ENCODE measurements around the gene SLC25A30.
"Not testable (repeated sequence)": the region's sequence is repeated elsewhere in the genome, so short reads cannot be mapped to it uniquely, and the experiment has no call there.

Gene SLC25A30

DNA sequence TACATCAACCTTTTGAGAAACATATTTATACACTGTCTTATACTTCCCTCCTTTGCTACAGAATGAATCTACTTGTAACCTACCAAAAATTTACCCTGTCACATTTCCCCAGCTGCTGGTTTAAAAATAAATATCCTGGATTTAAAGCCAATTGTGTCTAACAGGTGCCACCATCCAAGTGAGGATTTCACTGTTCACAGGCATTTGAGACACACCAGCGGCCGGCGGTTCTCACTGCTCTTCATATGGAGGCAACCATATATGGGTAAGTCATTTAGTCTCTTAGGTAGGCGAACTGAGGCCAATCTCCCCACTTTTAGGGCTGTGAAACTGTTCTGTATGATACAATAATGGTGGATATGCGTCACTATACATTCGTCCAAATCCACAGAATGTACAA, 26.2 kb downstream of the SLC25A30 start:
- no peak for DNase-seq (ENCODE audit: low spot score)

DNA sequence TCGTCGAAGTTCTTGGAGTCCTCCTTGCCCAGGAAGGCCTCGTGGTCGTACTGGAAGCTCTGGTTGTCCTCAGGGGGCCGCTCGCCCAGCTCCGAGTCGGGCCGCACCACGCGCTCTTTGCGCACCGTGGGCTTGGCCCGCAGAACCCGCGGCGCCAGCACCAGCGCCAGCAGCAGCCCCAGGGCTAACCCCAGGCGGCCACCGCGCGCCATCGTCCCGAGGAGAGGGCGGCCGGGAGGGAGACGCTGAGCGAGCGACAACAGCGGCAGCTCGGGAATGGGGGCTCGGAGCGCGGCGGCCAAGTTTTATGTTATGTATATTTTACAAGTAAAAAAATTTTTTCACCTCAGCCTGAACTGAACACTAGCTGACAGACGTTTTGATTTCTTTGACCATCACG, 27.0 kb downstream of the SLC25A30 start:
- not testable (repeated sequence) for DNase-seq (ENCODE audit: low spot score)

DNA sequence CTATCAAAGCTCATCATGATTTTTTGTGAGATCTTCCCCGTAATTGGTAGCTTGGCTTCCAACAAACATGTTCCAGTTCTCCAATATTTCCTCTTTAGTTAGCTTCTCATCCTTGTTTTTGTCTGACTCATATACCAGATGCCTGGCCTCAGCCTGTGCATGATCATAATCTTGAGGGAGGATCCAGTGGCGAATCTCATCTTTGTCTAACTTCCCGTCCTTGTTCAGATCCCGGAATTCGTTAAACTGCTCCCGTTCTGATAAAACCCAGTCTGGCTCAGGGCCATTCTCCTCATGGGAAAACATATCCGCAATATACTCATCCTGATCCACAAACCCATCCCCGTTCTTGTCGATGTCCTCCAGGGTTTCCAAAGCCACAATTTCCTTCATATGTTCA, 27.8 kb downstream of the SLC25A30 start:
- not testable (repeated sequence) for DNase-seq (ENCODE audit: low spot score)

DNA sequence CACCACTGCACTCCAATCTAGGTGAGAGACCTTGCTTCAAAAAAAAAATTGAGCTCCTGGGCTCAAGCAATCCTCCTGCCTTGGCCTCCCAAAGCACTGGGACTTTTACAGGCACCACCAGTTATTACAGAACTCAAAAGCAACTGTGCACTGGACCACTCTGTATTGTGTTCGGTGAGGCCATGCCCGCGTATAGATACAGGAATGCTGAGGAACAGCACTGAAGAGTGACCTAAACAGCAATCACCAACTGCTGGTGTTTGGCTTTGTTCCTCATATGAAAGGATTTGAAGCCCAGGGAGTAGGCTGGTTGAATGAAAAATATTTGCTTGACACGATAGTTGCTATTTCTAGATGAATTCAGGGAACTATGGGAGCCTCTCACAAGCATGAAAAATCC, 29.5 kb downstream of the SLC25A30 start:
- no peak for DNase-seq (ENCODE audit: low spot score)

DNA sequence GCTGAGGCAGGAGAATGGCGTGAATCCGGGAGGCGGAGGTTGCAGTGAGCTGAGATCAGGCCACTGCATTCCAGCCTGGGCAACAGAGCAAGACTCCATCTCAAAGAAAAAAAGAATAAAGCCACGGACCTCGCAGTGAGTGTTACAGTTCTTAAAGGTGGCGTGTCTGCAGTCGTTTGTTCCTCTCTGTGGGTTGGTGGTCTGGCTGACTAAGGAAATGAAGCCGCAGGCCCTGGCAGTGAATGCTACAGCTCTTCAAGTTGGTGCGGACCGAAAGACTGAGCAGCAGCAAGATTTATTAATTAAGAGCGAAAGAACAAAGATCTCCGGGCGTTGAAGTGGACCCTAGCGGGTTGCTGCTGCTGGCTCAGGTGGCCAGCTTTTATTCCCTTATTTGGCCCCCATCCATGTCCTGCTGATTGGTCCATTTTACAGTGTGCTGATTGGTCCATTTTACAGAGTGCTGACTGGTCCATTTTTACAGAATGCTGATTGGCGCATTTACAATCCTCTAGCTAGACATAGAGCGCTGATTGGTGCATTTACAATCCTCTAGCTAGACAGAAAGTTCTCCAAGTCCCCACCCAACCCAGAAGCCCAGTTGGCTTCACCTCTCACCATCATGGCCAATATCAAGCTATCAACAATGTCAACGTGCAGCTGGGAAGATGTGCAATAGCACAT, 31.1 kb downstream of the SLC25A30 start:
- DNase-seq (ENCODE audit: low spot score), result not testable (repeated sequence)

DNA sequence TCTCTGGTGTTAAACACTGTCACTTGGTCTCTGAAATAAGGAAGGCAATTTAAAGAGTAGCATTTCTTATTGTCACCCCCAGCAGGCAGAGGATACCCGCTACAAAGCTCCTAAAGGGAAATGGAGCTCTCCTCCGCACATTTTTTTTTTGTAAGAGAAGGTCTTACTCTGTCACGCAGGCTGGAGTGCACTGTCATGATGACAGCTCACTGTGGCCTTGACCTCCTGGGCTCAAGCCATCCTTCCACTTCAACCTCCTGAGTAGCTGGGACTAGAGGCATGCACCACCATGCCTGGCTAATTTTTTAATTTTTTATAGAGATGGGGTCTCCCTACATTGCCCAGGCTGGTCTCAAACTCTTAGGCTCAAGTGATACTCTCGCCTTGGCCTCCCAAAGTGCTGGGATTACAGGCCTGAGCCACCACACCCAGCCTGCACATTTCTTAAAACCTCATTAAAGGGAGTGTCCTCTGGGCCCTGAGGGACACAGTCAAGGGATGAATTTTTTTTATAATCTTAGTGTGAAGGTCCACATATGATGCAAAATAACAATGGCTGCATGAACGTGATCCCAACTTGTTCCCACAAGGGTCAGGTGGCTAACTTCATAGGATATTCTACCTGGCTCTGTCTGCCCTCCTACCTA, 32.1 kb downstream of the SLC25A30 start:
- no peak for DNase-seq (ENCODE audit: low spot score)

DNA sequence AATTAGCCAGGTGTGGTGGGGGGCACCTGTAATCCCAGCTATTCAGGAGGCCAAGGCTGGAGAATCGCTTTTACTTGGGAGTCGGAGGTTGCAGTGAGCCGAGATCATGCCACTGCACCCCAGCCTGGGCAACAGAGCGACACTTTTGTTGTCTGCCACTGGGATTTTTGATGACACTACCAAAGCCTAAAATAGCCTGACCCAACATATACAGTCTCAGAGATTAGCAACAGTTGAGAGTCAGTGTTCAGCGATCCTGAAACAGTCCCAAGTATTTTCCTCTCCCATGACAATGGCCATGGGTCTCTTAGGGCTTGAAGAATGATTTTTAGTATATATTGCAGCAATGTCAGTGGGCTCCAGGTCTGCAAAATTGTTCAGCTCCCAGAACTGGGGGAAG, 32.9 kb downstream of the SLC25A30 start:
- no peak for DNase-seq (ENCODE audit: low spot score)

DNA sequence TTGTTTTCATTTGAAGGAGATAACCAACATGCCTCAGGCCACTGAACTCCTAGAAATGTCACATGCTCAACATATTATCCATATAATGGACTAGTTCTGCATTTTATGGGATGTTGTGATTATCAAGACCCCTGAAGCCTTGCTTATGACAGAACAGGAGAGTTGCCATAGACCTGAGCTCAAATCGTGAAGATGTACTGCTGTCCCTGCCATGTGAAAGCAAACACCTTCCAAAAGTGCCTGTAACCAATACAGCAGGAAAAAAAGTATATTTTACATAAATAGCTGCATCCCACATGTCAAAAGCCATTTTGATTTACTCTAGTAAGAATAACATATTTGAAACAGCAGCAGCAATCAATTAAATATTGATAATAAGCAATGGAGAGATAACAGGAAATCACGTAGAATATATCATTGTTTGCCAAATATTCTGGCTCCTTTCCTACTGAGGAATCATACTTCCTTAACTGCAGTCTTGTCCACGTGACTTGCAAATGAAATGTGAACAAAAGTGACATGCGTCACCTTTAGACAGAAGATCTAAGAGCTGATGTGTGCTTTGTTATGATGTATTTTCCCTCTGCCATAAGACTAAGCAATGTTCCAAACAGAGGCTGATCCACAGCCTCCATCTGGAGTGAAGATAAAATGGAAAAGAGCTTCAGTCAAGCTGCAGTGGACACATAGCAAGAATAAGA, 33.5 kb downstream of the SLC25A30 start:
- DNase-seq (ENCODE audit: low spot score), result no peak

DNA sequence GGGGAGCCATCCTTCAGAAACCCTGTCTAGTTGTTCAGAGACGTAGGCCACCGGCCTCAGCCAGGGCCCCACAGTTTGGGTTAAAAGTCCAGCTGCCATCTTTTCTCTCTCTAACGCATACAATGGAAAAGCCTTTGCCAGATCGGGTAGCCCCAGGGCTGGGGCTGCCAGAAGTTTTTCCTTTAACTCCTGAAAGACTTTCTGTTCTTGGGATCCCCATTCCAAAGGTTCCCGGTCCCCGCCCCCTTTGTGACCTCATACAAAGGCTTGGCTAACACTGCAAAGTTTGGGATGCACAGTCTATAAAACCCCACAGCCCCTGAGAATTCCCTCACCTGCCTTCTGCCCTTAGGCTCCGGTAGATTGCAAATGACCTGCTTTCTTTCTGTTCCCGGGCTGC, 35.4 kb downstream of the SLC25A30 start:
- not testable (repeated sequence) for DNase-seq (ENCODE audit: low spot score)

DNA sequence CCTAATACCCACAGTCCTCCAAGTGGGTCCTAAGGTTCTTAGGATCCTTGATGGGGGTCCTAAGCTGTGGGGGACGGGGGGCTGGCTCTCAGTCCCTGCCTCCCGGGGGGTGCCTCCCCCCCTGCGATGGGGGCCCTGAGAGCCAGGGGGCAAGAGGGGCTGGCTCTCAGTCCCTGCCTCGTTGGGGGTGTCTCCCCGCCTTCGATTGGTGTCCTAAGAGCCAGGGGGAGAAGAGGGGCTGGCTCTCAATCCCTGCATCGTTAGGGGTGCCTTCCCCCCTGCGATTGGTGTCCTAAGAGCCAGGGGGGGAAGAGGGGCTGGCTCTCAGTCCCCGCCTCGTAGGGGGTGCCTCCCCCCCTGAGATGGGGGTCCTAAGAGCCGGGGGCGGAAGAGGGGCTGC, 37.0 kb downstream of the SLC25A30 start:
- no peak for DNase-seq (ENCODE audit: low spot score)

DNA sequence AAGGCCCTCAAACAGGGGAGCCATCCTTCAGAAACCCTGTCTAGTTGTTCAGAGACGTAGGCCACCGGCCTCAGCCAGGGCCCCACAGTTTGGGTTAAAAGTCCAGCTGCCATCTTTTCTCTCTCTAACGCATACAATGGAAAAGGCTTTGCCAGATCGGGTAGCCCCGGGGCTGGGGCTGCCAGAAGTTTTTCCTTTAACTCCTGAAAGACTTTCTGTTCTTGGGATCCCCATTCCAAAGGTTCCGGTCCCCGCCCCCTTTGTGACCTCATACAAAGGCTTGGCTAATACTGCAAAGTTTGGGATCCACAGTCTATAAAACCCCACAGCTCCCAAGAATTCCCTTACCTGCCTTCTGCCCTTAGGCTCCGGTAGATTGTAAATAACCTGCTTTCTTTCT, 37.5 kb downstream of the SLC25A30 start:
- not testable (repeated sequence) for DNase-seq (ENCODE audit: low spot score)

DNA sequence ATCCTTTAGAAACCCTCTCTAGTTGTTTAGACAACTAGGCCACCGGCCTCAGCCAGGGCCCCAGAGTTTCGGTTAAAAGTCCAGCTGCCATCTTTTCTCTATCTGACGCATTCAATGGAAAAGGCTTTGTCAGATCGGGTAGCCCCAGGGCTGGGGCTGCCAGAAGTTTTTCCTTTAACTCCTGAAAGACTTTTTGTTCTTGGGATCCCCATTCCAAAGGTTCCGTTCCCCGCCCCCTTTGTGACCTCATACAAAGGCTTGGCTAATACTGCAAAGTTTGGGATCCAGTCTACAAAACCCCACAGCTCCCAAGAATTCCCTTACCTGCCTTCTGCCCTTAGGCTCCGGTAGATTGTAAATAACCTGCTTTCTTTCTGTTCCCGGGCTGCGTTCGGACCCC, 38.7 kb downstream of the SLC25A30 start:
- DNase-seq (ENCODE audit: low spot score), result not testable (repeated sequence)

DNA sequence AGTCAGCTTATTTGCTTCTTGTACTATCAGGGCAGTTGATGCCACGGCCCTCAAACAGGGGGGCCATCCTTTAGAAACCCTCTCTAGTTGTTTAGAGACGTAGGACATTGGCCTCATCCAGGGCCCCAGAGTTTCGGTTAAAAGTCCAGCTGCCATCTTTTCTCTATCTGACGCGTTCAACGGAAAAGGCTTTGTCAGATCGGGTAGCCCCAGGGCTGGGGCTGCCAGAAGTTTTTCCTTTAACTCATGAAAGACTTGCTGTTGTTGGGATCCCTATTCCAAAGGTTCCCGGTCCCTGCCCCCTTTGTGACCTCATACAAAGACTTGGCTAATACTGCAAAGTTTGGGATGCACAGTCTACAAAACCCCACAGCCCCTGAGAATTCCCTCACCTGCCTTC, 39.4 kb downstream of the SLC25A30 start:
- not testable (repeated sequence) for DNase-seq (ENCODE audit: low spot score)

DNA sequence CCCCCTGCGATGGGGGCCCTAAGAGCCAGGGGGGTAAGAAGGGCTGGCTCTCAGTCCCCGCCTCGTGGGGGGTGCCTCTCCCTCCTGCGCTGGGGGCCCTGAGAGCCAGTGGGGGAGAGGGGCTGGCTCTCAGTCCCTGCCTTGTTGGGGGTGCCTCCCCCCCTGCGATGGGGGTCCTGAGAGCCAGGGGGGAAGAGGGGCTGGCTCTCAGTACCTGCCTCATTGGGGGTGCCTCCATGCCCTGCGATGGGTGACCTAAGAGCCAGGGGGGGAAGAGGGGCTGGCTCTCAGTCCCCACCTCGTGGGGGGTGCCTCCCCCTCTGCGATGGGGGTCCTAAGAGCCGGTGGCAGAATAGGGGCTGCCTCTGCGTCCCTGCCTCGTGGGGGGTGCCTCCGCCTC, 40.9 kb downstream of the SLC25A30 start:
- DNase-seq (ENCODE audit: low spot score), result not testable (repeated sequence)

DNA sequence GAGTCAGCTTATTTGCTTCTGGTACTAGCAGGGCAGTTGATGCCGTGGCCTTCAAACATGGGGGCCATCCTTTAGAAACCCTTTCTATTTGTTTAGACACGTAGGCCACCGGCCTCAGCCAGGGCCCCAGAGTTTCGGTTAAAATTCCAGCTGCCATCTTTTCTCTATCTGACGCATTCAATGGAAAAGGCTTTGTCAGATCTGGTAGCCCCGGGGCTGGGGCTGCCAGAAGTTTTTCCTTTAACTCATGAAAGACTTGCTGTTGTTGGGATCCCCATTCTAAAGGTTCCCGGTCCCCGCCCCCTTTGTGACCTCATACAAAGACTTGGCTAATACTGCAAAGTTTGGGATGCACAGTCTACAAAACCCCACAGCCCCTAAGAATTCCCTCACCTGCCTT, 41.5 kb downstream of the SLC25A30 start:
- not testable (repeated sequence) for DNase-seq (ENCODE audit: low spot score)

DNA sequence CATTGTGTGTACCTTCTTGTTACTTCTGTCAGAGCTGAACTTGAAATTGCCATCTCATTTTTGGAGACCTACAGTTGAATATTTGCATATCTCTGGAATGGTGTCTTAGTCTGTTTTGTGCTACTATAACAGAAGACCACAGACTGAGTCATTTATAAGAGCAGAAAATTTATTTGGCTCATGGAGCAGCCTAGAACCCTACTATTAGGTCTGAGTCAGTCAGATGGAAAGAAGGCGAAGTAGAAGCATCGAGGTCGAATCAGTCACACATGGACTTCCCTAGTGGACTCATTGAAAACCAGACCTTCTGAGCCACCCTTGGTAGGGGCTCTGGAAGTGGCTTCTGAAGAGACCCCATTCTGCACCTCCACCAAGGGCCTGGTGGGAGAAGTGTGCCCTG, 43.3 kb downstream of the SLC25A30 start:
- no peak for DNase-seq (ENCODE audit: low spot score)

DNA sequence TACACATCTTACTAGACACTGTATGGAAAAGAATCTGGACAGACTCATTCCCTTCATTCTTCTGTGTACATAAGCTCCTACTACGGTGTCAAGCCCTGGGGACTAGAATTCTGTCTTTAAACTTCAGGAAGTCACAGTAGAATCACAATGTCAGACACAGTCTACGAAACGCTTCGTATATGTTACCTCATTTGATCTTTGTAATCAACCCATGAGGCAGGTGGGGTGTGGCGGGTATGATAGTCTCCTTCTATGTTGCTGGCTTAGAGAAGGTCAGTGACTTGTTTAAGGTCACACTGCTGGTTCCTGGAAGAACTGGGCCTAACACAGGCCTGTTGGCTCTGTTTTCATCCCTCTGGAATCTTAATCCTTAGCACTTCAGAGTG, 45.0 kb downstream of the SLC25A30 start:
- DNase-seq (ENCODE audit: low spot score), result no peak

DNA sequence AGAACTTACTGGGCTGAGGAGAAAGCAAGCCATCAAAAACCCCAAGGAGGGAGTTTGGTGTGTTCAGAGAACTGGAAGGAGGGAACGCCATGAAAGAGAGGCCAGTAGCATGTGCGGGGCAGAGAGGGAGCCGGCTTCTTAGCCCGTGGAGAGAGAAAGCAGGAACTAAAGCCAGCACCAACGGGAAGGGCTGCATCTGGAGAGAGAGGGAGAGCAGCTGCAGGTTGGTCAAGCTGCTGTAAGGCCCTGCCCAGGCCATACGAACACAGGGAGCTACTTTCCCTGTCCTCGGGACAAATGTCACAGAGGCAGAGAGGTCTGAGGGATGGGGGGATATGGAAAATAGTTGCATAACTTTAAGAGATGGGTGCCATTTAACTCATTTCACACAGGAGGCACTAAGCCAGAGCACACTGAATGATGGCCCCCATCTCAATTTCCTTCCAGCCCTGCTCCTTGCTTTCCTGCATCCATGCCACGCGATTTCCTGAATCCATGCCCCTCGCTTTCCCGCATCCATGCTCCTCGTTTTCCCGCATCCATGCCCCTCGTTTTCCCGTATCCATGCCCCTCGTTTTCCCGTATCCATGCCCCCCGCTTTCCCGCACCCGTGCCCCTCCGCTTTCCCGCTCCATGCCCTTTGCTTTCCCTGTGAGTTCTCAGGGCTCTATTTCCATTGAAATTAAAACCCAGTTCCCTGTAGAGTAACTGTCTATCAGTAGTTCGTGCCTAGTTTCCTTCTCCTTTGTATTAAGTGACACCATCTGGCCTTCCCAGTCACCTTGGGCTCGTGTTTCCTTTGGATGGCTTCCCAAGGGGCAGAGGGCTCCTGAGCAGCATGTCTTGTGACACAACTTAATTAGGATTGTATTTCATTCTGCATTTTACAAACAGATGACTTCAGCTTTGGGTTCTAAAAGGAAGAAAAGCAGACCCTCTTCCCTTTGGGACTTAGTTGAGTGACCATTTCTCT, 45.7 kb downstream of the SLC25A30 start:
- DNase-seq (ENCODE audit: low spot score), result no peak

DNA sequence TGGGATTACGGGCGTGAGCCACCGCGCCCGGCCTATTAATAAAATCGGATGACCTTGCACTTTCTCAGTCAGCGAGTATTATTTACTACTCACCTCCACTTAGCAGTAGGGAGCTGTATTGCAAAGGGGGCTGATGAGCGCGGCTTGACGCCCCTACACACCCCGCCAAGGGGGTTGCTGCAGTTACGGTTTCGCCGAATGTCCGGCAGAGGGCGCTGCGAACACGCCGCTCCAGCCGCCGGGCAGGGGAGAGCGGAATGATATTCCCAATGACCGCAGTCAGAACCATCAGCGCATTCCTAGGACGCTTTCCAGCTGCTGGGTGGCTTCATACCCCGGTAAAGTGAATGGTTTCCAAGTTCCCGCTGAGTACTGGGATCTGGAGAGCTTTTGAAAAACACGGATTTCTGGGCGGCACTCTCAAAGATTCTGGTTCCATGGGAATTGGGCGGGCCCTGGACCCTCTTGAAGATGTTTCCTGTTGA, 47.2 kb downstream of the SLC25A30 start:
- DNase-seq (ENCODE audit: low spot score), result peak; percentile 53

DNA sequence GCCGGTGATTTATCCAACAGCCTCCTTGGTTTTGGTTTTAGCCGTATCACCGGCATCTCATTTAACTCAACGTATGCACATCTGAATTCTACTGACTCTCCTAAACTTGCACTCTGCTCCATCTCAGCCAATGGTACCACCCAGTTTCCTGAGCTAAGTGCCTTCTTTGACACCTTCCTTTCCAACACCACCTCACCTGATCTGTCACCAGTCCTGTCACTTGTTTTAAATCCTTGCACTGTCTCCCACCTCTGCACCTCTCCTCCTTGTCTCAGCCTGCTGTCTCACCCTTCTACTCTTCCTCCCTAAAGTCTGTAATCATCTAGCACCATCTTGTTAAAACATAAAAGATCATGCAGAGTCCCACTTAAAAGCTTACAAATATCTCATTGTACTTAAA, 49.1 kb downstream of the SLC25A30 start:
- no peak for DNase-seq (ENCODE audit: low spot score)

DNA sequence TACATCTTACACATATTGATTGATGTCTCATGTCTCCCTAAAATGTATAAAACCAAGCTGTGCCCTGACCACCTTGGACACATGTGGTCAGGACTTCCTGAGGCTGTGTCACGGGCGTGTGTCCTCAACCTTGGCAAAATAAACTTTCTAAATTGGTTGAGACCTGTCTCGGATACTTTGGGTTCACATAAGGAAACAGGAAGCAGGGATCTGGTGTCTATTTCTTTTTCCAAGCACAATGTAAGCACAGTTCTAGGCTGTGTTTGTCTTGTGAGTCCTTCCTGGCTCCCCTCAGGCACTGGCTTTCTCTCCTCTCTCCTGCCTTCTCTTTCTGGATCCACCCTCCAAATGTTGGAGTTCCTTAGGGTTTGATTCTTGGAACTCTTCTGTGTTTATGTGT, 49.6 kb downstream of the SLC25A30 start:
- DNase-seq (ENCODE audit: low spot score), result no peak

DNA sequence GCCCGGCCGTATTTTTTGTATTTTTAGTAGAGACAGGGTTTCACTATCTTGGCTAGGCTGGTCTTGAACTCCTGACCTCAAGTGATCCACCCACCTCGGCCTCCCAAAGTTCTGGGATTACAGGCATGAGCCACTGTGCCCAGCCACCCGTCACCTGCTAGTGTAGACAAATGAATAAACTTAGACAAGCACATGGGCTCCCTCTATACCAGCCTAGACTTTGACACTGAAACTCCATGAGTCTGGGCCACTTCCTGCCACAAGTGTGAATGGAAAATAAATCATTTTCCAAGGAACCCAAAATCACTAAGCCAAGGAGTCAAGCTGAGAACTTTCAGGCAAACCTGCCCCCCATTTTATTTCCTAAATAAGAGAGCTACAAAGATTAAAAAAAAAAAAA, 50.2 kb downstream of the SLC25A30 start:
- DNase-seq (ENCODE audit: low spot score), result no peak

Data from NAMALWA (cell line).